Measurements from ENCODE around the gene SUN2. TPM values are rescaled to one million over a fixed set of nuclear protein-coding genes. Genes with fewer than 3 reads are reported as not detected.
A peak's percentile ranks its signal among the peaks of the same experiment; 100 is the strongest.

The SUN2 gene
- total and polyA plus RNA-seq, 12 donors, result 38.6 to 178 (median 97.2) TPM

- DNase-seq (no peak), ATAC-seq (no peak)
- Histone ChIP-seq H3K27ac (peak overlapping the region in 7 of 10 donors; percentile 33 to 92 (median 84)), H3K36me3 (peaks cover 0 to 41% (median 12%) of the 10 kb centered on the region in 9 donors), H3K27me3 (no peaks in the 10 kb centered on the region), H3K9me3 (no peaks in the 10 kb centered on the region), H3K4me3 (no peak overlapping the region), H3K4me1 (peaks cover 28 to 88% (median 67%) of the 10 kb centered on the region in 9 donors)
- no peak for TF ChIP-seq CTCF (IDR thresholded peaks at IDR 0.05)
- intact Hi-C loops (cut with DNase I), result loop anchor here in 1 of 10 donors (5.0 to 10.0 kb wide), 2 partner anchors 58 to 531 kb away; partner anchors contain the start of genes NPTXR and RPL3
- 86 to 91% methylated on average over 15 of the region's 15 CpGs for WGBS, 2 donors
Observed at GRCh38 chr22:38784035-38784434, 28.2 kb upstream of the SUN2 start.

- 56 to 60% methylated on average over 14 of the region's 14 CpGs for WGBS, 2 donors
- intact Hi-C loops (cut with DNase I), result loop anchor here in 1 of 10 donors (5.0 to 10.0 kb wide), 2 partner anchors 59 to 532 kb away; partner anchors contain the start of genes NPTXR and RPL3
- Histone ChIP-seq H3K27ac (peak overlapping the region in 7 of 10 donors; percentile 53 to 92 (median 84)), H3K4me1 (peaks cover 21 to 80% (median 59%) of the 10 kb centered on the region in 9 donors), H3K36me3 (peaks cover 0 to 50% (median 12%) of the 10 kb centered on the region in 9 donors), H3K27me3 (no peaks in the 10 kb centered on the region), H3K4me3 (no peak overlapping the region), H3K9me3 (no peaks in the 10 kb centered on the region)
- ATAC-seq (no peak), DNase-seq (no peak)
- no peak for TF ChIP-seq CTCF (IDR thresholded peaks at IDR 0.05)
Observed at GRCh38 chr22:38783095-38783615, 27.4 kb upstream of the SUN2 start.

DNA sequence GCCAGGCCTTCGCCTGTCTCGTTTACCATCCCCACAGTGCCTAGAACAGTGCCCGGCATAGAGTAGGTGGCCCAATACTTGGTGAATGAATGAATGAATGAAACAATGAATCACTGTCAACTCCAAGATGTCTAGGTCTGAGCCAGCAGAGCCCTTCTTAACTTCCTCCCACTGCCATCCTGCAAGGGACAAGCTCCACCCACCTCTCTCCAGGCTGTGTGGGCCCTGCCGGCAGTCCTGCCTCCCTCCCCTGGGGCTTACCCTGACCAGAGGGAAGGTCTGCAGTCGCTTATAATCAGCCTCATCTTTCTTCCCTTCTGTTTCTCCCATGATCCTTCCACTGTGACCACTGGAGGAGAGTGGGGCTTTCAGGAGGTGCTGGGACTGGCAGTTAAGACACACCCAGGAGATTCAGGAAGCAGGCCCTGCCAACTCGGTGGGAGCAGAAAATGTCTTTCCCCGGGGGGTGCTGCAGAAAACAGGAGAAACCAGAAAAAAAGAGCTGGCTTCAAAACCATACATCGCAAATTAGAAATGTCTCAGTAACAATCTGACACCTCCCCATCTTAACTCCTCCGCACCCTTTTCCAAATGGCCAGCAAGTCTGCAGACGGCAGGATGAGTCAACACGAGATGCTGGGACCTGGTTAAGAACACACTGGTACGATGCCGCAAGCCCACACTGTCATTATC, 26.8 kb upstream of the SUN2 start:
- no peaks in the 10 kb centered on the region for H3K9me3 ChIP-seq
- DNase-seq (no peak), ATAC-seq (no peak)
- intact Hi-C loops (cut with DNase I), result loop anchor here in 1 of 10 donors (5.0 to 10.0 kb wide), 2 partner anchors 60 to 532 kb away; partner anchors contain the start of genes NPTXR and RPL3
- H3K27me3 ChIP-seq, result no peaks in the 10 kb centered on the region
- H3K4me3 ChIP-seq, result no peak overlapping the region
- 59 to 60% methylated on average over 13 of the region's 13 CpGs for WGBS, 2 donors
- H3K36me3 ChIP-seq, result peaks cover 0 to 55% (median 12%) of the 10 kb centered on the region in 9 donors
- H3K4me1 ChIP-seq, result peaks cover 15 to 74% (median 53%) of the 10 kb centered on the region in 9 donors
- H3K27ac ChIP-seq, result peak overlapping the region in 8 of 10 donors; percentile 37 to 89 (median 78)
- no peak for TF ChIP-seq CTCF (IDR thresholded peaks at IDR 0.05)

DNA sequence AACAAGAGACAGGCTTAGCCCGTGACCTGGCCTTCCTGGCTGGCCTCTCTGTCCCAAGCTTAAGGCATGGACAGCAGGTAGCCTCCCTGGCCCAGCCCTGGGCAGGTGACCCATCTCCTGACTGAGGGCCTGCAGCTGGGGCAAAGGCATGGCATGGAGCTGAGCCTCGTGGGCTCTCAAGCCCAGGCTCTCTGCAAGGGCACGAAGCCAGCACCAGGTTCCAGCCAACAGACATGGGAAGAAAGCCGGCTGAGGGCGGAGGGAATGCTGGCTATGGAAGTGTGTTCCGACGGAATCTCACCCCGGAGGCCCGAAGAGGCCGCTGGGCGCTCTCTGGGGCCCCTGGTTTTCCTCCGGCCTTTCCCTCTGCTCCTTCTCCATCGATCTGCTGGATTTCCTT, 25.2 kb upstream of the SUN2 start:
- H3K9me3 ChIP-seq, result no peaks in the 10 kb centered on the region
- H3K4me1 ChIP-seq, result peaks cover 7 to 58% (median 40%) of the 10 kb centered on the region in 9 donors
- no peak for TF ChIP-seq CTCF (IDR thresholded peaks at IDR 0.05)
- DNase-seq, result peak; percentile 72
- no peak overlapping the region for H3K4me3 ChIP-seq
- peak overlapping the region in 8 of 10 donors; percentile 3 to 84 (median 76) for H3K27ac ChIP-seq
- WGBS, 2 donors, result 38 to 60% methylated on average over 13 of the region's 13 CpGs
- H3K27me3 ChIP-seq, result no peaks in the 10 kb centered on the region
- peaks cover 0 to 59% (median 12%) of the 10 kb centered on the region in 9 donors for H3K36me3 ChIP-seq
- ATAC-seq, result peak; percentile 62 to 82 (median 70)
- intact Hi-C loops (cut with DNase I), result loop anchor here in 1 of 10 donors (5.0 to 10.0 kb wide), 2 partner anchors 61 to 534 kb away; partner anchors contain the start of genes NPTXR and RPL3
